Activated B cell treated with CpG ODN at 0.5 μM for 24 hours (primary cell): ENCODE results near the gene PM20D1. TPM values are rescaled to one million over a fixed set of nuclear protein-coding genes. Genes with fewer than 3 reads are reported as not detected.
"Not testable (repeated sequence)": the region's sequence is repeated elsewhere in the genome, so short reads cannot be mapped to it uniquely, and the experiment has no call there.

Source experiments
- ATAC-seq: fragments of 200-7000 bp; cut with Tn5 transposase; one replicate; pipeline ENCODE4 v1.10.0; 2021; ENCODE audit warnings: low read depth, mild to moderate bottlenecking, moderate library complexity
- CTCF ChIA-PET: fragments of 350-600 bp; sonication (Branson Sonifier 250); formaldehyde crosslinking; loops from one replicate; lab custom pipeline; 2021; ENCODE audit warnings: antibody characterized with exemption; lab: Charles Lee
- POLR2A ChIA-PET: fragments of 350-600 bp; sonication (Branson Sonifier 250); formaldehyde crosslinking; loops from one replicate; lab custom pipeline; 2021; ENCODE audit warnings: antibody characterized with exemption; lab: Charles Lee
- DNase-seq: peaks from one replicate; pipeline ENCODE4 v3.0.0; 2022
- H3K27ac Mint-ChIP-seq: one replicate; pipeline ENCODE4 v1.8.0; 2020; ENCODE audit warnings: mixed read lengths
- H3K27me3 Mint-ChIP-seq: one replicate; pipeline ENCODE4 v1.8.0; 2021; ENCODE audit warnings: mixed read lengths
- H3K36me3 Mint-ChIP-seq: one replicate; pipeline ENCODE4 v1.8.0; 2021; ENCODE audit warnings: low read depth, mixed read lengths
- H3K4me1 Mint-ChIP-seq: one replicate; pipeline ENCODE4 v1.8.0; 2021; ENCODE audit warnings: mixed read lengths
- H3K4me3 Mint-ChIP-seq: one replicate; pipeline ENCODE4 v1.8.0; 2020; ENCODE audit warnings: mild to moderate bottlenecking, mixed read lengths
- H3K9me3 Mint-ChIP-seq: one replicate; pipeline ENCODE4 v1.8.0; 2020; ENCODE audit warnings: mixed read lengths
- intact Hi-C: fragments of 100-400 bp; cut with micrococcal nuclease; formaldehyde crosslinking; loops from one replicate; pipeline ENCODE4 v1.15.1; 2024
- total RNA-seq: library from RNA; stranded (reverse); gene quantifications from 2 replicates; pipeline ENCODE4 v1.2.3, GENCODE V29; 2022
- TF ChIP-seq, protein P1 (sequence below): fragments of 200-600 bp; IDR thresholded peaks from one replicate; pipeline ENCODE4 v1.8.0; 2022; ENCODE audit warnings: antibody characterized with exemption, mild to moderate bottlenecking

Gene PM20D1, protein sequence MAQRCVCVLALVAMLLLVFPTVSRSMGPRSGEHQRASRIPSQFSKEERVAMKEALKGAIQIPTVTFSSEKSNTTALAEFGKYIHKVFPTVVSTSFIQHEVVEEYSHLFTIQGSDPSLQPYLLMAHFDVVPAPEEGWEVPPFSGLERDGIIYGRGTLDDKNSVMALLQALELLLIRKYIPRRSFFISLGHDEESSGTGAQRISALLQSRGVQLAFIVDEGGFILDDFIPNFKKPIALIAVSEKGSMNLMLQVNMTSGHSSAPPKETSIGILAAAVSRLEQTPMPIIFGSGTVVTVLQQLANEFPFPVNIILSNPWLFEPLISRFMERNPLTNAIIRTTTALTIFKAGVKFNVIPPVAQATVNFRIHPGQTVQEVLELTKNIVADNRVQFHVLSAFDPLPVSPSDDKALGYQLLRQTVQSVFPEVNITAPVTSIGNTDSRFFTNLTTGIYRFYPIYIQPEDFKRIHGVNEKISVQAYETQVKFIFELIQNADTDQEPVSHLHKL
- 1.2 and 2.1 TPM in 2 replicates for total RNA-seq

DNA sequence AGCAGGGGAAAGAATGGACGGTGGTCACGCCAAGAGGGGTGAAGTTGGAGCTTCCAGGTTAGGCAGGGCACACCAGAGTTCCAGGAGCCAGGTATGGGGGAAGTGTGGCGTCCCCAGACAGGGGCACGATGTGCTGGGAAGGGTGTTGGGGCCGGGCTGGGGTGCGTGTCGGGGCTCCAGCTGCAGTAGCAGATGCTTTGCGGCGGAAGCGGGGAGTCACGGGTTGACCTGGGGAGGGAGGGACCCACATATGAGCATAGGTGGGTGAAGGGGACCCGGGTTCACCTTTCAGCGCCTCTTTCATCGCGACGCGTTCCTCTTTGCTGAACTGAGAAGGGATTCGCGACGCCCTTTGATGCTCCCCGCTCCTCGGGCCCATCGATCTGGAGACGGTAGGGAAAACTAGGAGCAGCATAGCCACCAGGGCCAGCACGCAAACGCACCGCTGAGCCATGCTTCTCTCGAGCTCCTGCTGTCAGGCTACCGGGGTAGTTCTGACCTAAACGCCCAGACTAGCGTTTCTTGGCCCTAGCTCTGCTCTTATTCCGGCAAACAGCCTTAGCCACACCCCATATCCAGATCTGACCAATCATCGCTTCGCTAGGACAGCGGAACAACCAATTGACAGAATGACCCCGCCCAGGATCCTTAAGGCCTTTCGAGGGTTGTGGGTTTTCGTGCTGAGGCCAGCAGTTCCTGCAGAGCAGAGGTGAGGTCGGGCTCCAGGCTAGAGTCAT lies at the start of gene PM20D1:
Gene PM20D1, minus strand, starts transcription at position 514 of the 737 bp plus-strand sequence. Its CDS starts 60 bp downstream, at position 454.
- Mint-ChIP-seq H3K4me1 (peaks cover 14% of the 10 kb centered on the region), H3K36me3 (peaks cover 4% of the 10 kb centered on the region), H3K27me3 (no peaks in the 10 kb centered on the region), H3K4me3 (peak within 1 kb of the TSS; percentile 93), H3K9me3 (peaks cover 3% of the 10 kb centered on the region), H3K27ac (peak within 1 kb of the TSS; percentile 91)
- ATAC-seq (peak; percentile 99), DNase-seq (peak; percentile 69)
- POLR2A ChIA-PET = interaction anchor here (0.6 to 2.1 kb wide), 11 partner anchors 9 to 622 kb away, joined by 3 to 12 read pairs (median 5); partner anchors contain the start of genes NUCKS1, RAB29 and SLC41A1
- TF ChIP-seq, protein P1, sequence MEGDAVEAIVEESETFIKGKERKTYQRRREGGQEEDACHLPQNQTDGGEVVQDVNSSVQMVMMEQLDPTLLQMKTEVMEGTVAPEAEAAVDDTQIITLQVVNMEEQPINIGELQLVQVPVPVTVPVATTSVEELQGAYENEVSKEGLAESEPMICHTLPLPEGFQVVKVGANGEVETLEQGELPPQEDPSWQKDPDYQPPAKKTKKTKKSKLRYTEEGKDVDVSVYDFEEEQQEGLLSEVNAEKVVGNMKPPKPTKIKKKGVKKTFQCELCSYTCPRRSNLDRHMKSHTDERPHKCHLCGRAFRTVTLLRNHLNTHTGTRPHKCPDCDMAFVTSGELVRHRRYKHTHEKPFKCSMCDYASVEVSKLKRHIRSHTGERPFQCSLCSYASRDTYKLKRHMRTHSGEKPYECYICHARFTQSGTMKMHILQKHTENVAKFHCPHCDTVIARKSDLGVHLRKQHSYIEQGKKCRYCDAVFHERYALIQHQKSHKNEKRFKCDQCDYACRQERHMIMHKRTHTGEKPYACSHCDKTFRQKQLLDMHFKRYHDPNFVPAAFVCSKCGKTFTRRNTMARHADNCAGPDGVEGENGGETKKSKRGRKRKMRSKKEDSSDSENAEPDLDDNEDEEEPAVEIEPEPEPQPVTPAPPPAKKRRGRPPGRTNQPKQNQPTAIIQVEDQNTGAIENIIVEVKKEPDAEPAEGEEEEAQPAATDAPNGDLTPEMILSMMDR = no peak
- intact Hi-C loops = loop anchor here (1.0 kb wide), 2 partner anchors 36 to 100 kb away; partner anchors contain the start of gene SLC41A1
- CTCF ChIA-PET = interaction anchor here (1.0 to 1.8 kb wide), 3 partner anchors 56 to 127 kb away, joined by 3 to 5 read pairs (median 3); no protein-coding TSS in a partner anchor

DNA sequence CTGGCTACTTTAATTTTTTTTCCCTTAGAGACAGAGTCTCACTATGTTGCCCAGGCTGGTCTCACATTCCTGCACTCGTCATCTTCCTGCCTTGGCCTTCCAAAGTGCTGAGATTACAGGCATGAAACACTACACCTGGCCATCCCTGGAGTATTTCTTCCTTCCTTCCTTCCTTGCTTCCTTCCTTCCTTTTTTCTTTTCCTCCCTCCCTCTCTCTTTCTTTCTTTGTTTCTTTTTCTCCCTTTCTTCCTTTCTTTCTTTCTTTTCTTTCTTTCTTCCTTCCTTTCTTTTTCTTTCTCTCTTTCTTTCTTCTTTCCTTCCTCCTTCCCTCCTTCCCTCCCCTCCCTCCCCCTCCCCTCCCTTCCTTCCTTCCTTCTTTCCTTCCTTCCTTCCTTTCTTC lies 46.4 kb upstream of the PM20D1 start:
- ChIA-PET POLR2A (no interaction called here), CTCF (no interaction called here)
- Mint-ChIP-seq H3K36me3 (peaks cover 3% of the 10 kb centered on the region), H3K27ac (no peak overlapping the region), H3K9me3 (peaks cover 10% of the 10 kb centered on the region), H3K4me1 (peaks cover 2% of the 10 kb centered on the region), H3K4me3 (no peak overlapping the region), H3K27me3 (peaks cover 3% of the 10 kb centered on the region)
- TF ChIP-seq, protein P1 = no peak
- no peak for ATAC-seq
- intact Hi-C loops = no loop called here
- DNase-seq = no peak

DNA sequence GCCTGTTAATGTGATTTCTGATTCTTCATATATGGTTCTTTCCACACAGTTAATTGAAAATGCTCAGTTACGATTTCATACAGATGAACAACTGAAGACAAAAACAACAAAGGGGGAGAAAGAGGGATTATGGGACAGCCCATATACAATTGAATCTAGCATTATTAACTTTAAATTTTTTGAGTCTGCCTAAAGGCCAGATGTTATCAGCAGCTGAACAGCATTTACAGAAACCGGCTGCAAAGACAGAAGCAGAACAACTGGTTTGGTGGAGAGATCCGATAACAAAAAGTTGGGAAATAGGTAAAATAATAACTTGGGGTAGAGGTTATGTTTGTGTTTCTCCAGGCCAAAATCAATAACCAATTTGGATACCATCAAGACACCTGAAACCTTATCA lies 44.2 kb upstream of the PM20D1 start:
- H3K9me3 Mint-ChIP-seq = peaks cover 17% of the 10 kb centered on the region

DNA sequence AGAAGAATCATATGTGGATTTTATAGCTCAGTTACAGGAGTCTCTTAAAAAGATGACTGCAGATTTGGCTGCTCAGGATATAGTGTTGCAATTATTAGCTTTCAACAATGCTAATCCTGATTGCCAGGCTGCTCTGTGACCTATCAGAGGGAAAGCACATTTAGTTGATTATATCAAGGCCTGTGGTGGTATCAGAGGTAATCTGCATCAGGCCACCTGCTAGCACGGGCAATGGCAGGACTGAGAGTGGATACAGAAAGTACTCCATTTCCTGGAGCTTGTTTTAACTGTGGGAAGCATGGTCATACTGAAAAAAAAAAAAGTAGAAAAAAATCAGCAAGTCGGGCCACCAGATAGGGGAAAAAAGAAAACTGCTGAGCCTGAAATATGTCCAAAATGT lies 42.2 kb upstream of the PM20D1 start:
- H3K27me3 Mint-ChIP-seq, H3K4me1 Mint-ChIP-seq, H3K27ac Mint-ChIP-seq, intact Hi-C loops, H3K4me3 Mint-ChIP-seq, ATAC-seq, H3K36me3 Mint-ChIP-seq, POLR2A ChIA-PET, DNase-seq: not testable (repeated sequence)
- H3K9me3 Mint-ChIP-seq = peaks cover 20% of the 10 kb centered on the region
- CTCF ChIA-PET = interaction anchor here (1.1 kb wide), 1 partner anchor 23 kb away, joined by 3 read pairs; no protein-coding TSS in a partner anchor

More for the DNA sequence above, 44.2 kb upstream of the PM20D1 start:
- H3K27me3 Mint-ChIP-seq, H3K4me3 Mint-ChIP-seq, DNase-seq, H3K27ac Mint-ChIP-seq, H3K4me1 Mint-ChIP-seq, POLR2A ChIA-PET, intact Hi-C loops, H3K36me3 Mint-ChIP-seq, CTCF ChIA-PET, ATAC-seq: not testable (repeated sequence)

DNA sequence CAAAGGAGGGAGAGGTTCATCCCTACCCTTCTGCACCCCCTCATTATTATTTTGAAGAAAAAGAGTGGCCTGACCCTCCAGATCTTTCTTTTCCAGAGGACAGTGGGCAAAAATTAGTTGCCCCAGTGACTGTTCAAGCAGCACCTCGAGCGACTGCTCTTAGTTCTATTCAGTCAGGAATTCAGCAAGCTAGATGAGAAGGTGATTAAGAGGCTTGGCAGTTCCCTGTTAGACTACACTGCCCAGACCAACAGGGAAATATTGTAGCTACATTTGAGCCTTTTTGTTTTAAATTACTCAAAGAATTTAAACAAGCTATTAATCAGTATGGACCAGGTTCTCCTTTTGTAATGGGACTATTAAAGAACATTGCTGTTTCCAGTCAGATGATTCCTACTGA lies 41.5 kb upstream of the PM20D1 start:
- H3K27ac Mint-ChIP-seq, ATAC-seq, H3K36me3 Mint-ChIP-seq, H3K4me1 Mint-ChIP-seq, H3K4me3 Mint-ChIP-seq, intact Hi-C loops, H3K27me3 Mint-ChIP-seq, POLR2A ChIA-PET, DNase-seq: not testable (repeated sequence)
- CTCF ChIA-PET = interaction anchor here (1.1 kb wide), 1 partner anchor 24 kb away, joined by 3 read pairs; no protein-coding TSS in a partner anchor
- peaks cover 20% of the 10 kb centered on the region for H3K9me3 Mint-ChIP-seq

DNA sequence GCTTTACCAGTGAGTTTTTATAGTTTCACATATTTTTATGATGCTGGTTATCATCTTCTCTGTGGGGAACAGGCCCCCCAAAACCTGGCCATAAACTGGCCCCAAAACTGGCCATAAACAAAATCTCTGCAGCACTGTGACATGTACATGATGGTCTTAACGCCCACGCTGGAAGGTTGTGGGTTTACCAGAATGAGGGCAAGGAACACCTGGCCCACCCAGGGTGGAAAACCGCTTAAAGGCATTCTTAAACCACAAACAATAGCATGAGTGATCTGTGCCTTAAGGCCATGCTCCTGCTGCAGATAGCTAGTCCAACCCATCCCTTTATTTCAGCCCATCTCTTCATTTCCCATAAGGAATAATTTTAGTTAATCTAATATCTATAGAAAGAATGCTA lies 40.7 kb upstream of the PM20D1 start:
- peaks cover 15% of the 10 kb centered on the region for H3K9me3 Mint-ChIP-seq
- H3K27ac Mint-ChIP-seq, POLR2A ChIA-PET, CTCF ChIA-PET, ATAC-seq, H3K4me1 Mint-ChIP-seq, H3K4me3 Mint-ChIP-seq, H3K27me3 Mint-ChIP-seq, DNase-seq, H3K36me3 Mint-ChIP-seq, intact Hi-C loops: not testable (repeated sequence)

DNA sequence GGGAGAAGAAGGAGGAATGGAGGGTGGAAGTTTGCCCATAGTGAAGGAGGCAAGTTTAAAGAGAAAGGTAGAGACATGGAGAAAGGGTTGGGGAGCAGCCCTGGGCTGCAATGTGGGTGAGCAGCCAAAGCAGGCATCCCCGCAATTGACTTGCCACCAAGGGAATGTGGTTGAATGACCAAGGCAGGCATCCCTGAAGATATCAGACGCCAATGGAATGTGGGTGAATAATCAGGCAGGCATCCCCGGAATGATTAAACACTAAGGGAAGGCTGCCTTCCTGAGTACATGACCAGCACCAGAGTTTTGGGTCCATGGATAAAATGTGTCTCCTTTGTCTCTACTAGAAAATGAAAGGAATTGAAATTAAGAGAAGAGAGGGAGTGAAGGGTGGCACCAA lies 39.8 kb upstream of the PM20D1 start:
- H3K9me3 Mint-ChIP-seq = peaks cover 11% of the 10 kb centered on the region
- CTCF ChIA-PET, H3K4me1 Mint-ChIP-seq, ATAC-seq, H3K36me3 Mint-ChIP-seq, H3K27ac Mint-ChIP-seq, H3K4me3 Mint-ChIP-seq, intact Hi-C loops, POLR2A ChIA-PET, DNase-seq, H3K27me3 Mint-ChIP-seq: not testable (repeated sequence)

DNA sequence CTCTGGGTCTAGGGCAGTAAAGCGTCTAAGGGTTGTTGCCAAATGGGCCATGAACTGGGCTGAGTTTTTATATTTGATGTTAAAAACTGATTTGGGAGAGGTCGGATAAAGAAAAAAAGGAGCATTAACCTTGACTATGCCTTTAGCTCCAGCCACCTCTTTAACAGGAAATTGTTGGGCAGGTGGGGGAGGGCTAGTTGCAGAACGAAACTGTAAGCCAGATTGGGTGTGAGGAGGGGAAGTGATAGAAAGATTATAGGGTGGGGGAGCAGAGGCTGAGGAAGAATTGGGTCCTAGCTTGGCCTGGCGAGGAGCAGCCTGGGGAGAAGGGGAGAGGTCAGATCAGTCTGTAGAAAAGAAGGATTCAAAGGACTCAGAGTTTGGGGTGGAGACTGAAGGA lies 39.1 kb upstream of the PM20D1 start:
- ATAC-seq, DNase-seq, H3K4me3 Mint-ChIP-seq, H3K36me3 Mint-ChIP-seq, CTCF ChIA-PET, POLR2A ChIA-PET, H3K4me1 Mint-ChIP-seq, intact Hi-C loops, H3K27me3 Mint-ChIP-seq, H3K27ac Mint-ChIP-seq: not testable (repeated sequence)
- H3K9me3 Mint-ChIP-seq = peaks cover 11% of the 10 kb centered on the region
